ENCODE results near the gene ANXA2R. TPM values are rescaled to one million over a fixed set of nuclear protein-coding genes. Genes with fewer than 3 reads are reported as not detected.

The ANXA2R gene
- total RNA-seq, 4 donors from 2014 or later = 3.9 to 18.2 (median 5.8) TPM

DNA sequence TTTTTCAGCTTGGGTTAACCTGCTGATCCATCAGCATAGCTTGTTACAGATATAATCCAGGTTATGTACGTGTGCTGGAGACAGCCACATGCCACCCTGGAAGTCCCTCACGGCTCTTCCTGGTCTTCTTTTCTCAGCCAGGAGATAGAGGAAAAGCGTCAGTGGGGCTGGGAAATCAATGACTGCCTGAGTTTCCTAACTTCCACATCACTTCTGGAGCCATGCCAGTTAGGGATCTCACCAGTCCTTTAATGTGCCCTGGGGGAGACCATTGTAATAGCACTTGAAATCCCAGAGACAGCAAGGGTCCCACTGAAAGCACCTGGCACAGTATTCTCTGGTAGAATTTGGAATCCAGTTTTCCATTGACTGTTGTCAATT is 29.2 kb downstream of the ANXA2R start:
- H3K27me3 ChIP-seq = no peaks in the 10 kb centered on the region
- no peak for DNase-seq

DNA sequence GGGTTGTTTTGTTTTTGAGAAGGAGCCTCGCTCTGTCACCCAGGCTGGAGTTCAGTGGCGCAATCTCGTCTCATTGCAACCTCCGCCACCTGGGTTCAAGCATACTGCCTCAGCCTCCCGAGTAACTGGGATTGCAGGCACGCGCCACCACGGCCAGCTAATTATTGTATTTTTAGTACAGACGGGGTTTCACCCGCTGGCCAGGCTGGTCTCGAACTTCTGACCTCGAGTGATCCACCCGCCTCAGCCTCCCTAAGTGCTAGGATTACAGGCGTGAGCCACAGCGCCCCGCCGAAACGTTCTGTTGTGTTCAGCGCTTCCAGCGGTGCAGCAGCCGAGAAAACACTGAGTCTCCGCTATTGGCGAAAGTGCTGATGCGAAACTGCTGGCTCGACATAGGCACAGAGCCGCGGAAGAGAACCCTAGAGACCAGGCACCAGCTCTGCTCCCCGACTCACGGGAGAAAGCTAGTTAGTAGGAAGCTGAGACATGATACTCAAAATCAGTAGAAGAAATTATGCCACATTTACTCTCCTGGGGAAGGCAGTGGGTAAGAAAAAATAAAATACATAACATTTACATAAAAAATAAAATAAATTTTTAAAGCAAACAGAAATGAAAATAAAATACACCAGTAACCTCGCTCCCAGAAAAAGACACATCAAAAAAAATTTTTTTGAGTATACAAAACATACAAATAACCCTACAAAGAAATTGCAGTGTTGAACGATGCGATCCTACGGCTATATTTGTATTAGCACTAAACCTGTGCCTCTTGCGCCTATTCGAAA is 31.6 kb downstream of the ANXA2R start:
- peak; percentile 88 to 97 (median 91) for DNase-seq
- H3K27me3 ChIP-seq = no peaks in the 10 kb centered on the region
- H3K9me3 ChIP-seq = no peaks in the 10 kb centered on the region
- H3K4me1 ChIP-seq = peaks cover 0 to 4% (median 0%) of the 10 kb centered on the region in 4 donors
- H3K36me3 ChIP-seq = no peaks in the 10 kb centered on the region
- TF ChIP-seq, protein P1, sequence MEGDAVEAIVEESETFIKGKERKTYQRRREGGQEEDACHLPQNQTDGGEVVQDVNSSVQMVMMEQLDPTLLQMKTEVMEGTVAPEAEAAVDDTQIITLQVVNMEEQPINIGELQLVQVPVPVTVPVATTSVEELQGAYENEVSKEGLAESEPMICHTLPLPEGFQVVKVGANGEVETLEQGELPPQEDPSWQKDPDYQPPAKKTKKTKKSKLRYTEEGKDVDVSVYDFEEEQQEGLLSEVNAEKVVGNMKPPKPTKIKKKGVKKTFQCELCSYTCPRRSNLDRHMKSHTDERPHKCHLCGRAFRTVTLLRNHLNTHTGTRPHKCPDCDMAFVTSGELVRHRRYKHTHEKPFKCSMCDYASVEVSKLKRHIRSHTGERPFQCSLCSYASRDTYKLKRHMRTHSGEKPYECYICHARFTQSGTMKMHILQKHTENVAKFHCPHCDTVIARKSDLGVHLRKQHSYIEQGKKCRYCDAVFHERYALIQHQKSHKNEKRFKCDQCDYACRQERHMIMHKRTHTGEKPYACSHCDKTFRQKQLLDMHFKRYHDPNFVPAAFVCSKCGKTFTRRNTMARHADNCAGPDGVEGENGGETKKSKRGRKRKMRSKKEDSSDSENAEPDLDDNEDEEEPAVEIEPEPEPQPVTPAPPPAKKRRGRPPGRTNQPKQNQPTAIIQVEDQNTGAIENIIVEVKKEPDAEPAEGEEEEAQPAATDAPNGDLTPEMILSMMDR (IDR thresholded peaks at IDR 0.05) = peak in 3 of 6 experiments; percentile 1 to 20 (median 8)
- peak; percentile 70 to 73 for TF ChIP-seq POLR2A (IDR thresholded peaks at IDR 0.05)
- H3K27ac ChIP-seq = peak overlapping the region; percentile 85 to 93 (median 87)
- H3K4me3 ChIP-seq = peak overlapping the region; percentile 47 to 59 (median 55)

More for the DNA sequence above, 29.2 kb downstream of the ANXA2R start:
- Histone ChIP-seq H3K9me3 (no peaks in the 10 kb centered on the region), H3K27ac (peak overlapping the region; percentile 85 to 93 (median 87)), H3K36me3 (no peaks in the 10 kb centered on the region), H3K4me1 (peaks cover 0 to 4% (median under 1%) of the 10 kb centered on the region in 4 donors), H3K4me3 (no peak overlapping the region)
- TF ChIP-seq POLR2A (IDR thresholded peaks at IDR 0.05) = no peak
- TF ChIP-seq, protein P1 (IDR thresholded peaks at IDR 0.05) = no peak

DNA sequence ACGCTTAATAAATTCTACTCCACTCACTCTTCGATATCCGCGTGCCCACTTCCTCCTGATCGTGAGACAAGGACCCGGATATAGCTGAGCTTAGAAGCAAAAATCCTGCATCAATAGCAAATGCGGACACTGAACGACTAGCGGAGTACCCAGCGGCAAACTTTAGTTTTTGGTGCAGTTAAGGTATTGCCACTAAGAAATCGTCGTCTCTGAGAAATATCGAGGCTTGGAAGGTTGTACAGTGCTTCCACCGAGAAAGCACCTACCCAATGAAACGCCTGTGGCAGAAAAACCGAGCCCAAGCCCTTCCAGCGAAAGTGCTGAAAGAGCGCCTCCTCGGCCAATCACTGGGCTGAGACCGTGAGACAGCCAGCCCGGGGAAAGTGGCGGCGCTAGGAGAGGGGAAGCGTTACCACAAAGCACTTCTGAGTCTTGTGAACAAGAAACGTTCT is 32.2 kb downstream of the ANXA2R start:
- Histone ChIP-seq H3K9me3 (no peaks in the 10 kb centered on the region), H3K4me1 (peaks cover 0 to 4% (median 0%) of the 10 kb centered on the region in 4 donors), H3K4me3 (peak overlapping the region; percentile 47 to 59 (median 55)), H3K27ac (peak overlapping the region; percentile 85 to 93 (median 87)), H3K36me3 (no peaks in the 10 kb centered on the region), H3K27me3 (no peaks in the 10 kb centered on the region)
- TF ChIP-seq, protein P1 (IDR thresholded peaks at IDR 0.05) = no peak
- no peak for TF ChIP-seq POLR2A (IDR thresholded peaks at IDR 0.05)
- peak; percentile 75 to 89 (median 75) for DNase-seq

DNA sequence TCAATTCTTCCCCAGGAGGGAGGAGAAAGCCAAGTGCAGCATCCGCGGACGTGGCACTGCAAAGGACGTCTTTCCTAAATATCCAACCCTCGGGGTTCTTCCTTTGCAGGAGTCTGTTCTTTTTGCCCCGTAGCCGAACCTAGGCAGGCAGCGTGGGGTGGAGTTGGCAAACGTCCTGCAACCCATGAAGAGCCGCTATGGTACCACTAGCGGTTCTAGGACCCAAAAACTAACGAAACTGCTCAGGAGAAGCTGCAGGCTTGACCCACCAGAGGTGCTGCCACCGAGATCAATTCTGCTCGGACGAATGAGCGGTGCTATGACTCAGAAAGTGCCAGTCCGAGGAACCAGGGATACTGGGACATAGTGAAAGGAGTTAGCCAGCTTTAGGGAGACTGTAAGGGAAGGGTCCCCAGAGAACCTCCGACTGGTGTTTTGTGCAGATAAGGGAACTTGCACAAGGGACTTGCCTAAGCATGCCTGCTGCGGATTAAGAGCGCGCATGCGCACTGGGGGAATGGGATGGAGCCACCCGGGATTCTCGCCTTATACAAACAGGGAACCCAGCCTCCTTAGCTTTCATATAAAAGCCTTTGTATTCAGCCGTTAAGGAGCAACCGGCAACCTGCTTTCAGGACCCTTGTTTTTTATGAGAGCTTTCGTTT is 32.7 kb downstream of the ANXA2R start:
- DNase-seq = peak; percentile 76 to 91 (median 79)
- Histone ChIP-seq H3K9me3 (no peaks in the 10 kb centered on the region), H3K4me3 (peak overlapping the region; percentile 47 to 59 (median 55)), H3K27me3 (no peaks in the 10 kb centered on the region), H3K4me1 (peaks cover 0 to 4% (median 0%) of the 10 kb centered on the region in 4 donors), H3K36me3 (no peaks in the 10 kb centered on the region), H3K27ac (peak overlapping the region; percentile 85 to 93 (median 87))
- TF ChIP-seq, protein P1 (IDR thresholded peaks at IDR 0.05) = peak in 1 of 6 experiments; percentile 6
- no peak for TF ChIP-seq POLR2A (IDR thresholded peaks at IDR 0.05)

DNA sequence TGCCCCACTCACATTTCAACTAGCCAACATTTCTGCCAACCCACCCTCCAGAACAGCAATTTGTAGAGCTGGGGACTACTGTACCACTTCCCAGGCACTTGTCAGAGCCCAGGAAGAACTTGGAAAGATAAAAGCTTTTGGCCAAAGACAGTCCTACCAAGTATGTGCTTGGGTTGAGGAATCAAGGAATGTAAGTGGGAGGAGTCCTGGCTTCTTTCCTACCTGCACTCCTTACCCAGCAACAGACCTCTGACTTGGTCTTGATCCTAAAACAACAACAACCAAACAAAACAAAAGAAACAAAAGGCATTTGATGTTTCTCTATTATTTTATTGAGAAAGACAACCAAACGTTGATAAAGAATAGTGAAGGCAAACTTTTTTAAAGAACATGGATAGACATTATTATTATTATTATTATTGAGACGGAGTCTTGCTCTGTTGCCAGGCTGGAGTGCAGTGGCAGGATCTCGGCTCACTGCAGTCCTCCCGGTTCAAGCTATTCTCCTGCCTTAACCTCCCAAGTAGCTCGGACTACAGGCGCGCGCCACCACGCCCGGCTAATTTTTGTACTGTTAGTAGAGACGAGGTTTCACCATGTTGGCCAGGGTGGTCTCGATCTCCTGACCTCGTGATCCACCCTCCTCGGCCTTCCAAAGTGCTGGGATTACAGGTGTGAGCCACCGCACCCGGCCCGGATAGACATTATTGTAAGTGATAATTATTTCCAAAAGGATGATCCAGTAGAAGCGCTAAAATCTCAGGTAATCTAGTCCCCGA is 33.5 kb downstream of the ANXA2R start:
- TF ChIP-seq, protein P1 (IDR thresholded peaks at IDR 0.05) = no peak
- no peak for DNase-seq
- peaks cover 0 to 4% (median 0%) of the 10 kb centered on the region in 4 donors for H3K4me1 ChIP-seq
- no peaks in the 10 kb centered on the region for H3K9me3 ChIP-seq
- H3K27me3 ChIP-seq = no peaks in the 10 kb centered on the region
- H3K4me3 ChIP-seq = peak overlapping the region in 3 of 4 donors; percentile 47 to 59 (median 59)
- no peaks in the 10 kb centered on the region for H3K36me3 ChIP-seq
- peak overlapping the region; percentile 85 to 93 (median 87) for H3K27ac ChIP-seq

Measured in Peyer's patch (tissue), 4 donors.